B cell (primary cell): ENCODE results near the gene ADCY2. TPM values are rescaled to one million over a fixed set of nuclear protein-coding genes. Genes with fewer than 3 reads are reported as not detected.

Experiments
- ATAC-seq: fragments of 200-7000 bp; cut with Tn5 transposase; one replicate; pipeline ENCODE4 v1.10.0; 2021; ENCODE audit warnings: low read depth, mild to moderate bottlenecking, moderate number of reproducible peaks, moderate library complexity
- CTCF ChIA-PET: fragments of 350-600 bp; sonication (Branson Sonifier 250); formaldehyde crosslinking; loops from one replicate; lab custom pipeline; 2021; ENCODE audit warnings: antibody characterized with exemption, inconsistent platforms; lab: Charles Lee
- POLR2A ChIA-PET: fragments of 350-600 bp; sonication (Branson Sonifier 250); formaldehyde crosslinking; loops from one replicate; lab custom pipeline; 2021; ENCODE audit warnings: antibody characterized with exemption; lab: Charles Lee
- DNase-seq: peaks from one replicate; pipeline ENCODE4 v3.0.0; 2013
- H2AFZ ChIP-seq: 2 replicates; pipeline ENCODE4 v1.6.1; 2012; ENCODE audit warnings: mild to moderate bottlenecking, low read depth, low read length; ENCODE audit not compliant: insufficient read depth, poor library complexity, severe bottlenecking
- H3K27ac ChIP-seq, 2 donors: 1 replicate in 1 of 2; 2 replicates in 1 of 2; pipeline ENCODE4 v1.5.1; 2012 to 2013; ENCODE audit warnings: low read length in 2 of 2, mild to moderate bottlenecking in 2 of 2, moderate library complexity in 1 of 2
- H3K27me3 ChIP-seq, 4 experiments: fragments of 200-600 bp in 1 of 4; sonication (generic) in 1 of 4; replicated peaks in 1 of 4; 1 replicate in 2 of 4; 2 replicates in 2 of 4; pipeline versions ENCODE4 v1.6.1 to v1.7.0; 2013 to 2016; ENCODE audit warnings: low read length in 3 of 4, mild to moderate bottlenecking in 2 of 4, mixed read lengths in 1 of 4, moderate library complexity in 1 of 4; ENCODE audit not compliant: insufficient read depth in 4 of 4, control insufficient read depth in 3 of 4; ENCODE audit errors: control extremely low read depth in 1 of 4
- H3K36me3 ChIP-seq, 2 experiments: replicated peaks in 1 of 2; 1 replicate in 1 of 2; 2 replicates in 1 of 2; pipeline versions ENCODE4 v1.6.1 to v1.7.1; 2013; ENCODE audit warnings: low read length in 1 of 2; ENCODE audit not compliant: insufficient read depth in 2 of 2, control insufficient read depth in 1 of 2; ENCODE audit errors: control extremely low read depth in 1 of 2, extremely low read depth in 1 of 2
- H3K4me1 ChIP-seq, 2 donors: fragments of 200-600 bp in 1 of 2; sonication (generic) in 1 of 2; 1 replicate in 1 of 2; 2 replicates in 1 of 2; pipeline versions ENCODE4 v1.5.1 to v1.6.1; 2013 to 2017; ENCODE audit warnings: low read length in 2 of 2; ENCODE audit not compliant: control insufficient read depth in 2 of 2, insufficient read depth in 2 of 2
- H3K4me2 ChIP-seq: replicated peaks from 2 replicates; pipeline ENCODE3; 2012; ENCODE audit warnings: mild to moderate bottlenecking, low read depth, low read length; ENCODE audit not compliant: poor library complexity, severe bottlenecking
- H3K4me3 ChIP-seq, 5 experiments: fragments of 200-600 bp in 1 of 5; sonication (generic) in 1 of 5; 1 replicate in 3 of 5; 2 replicates in 2 of 5; pipeline versions ENCODE4 v1.5.1 to v1.7.0; 2011 to 2016; ENCODE audit warnings: low read length in 4 of 5, mild to moderate bottlenecking in 4 of 5, low read depth in 2 of 5, control low read depth in 1 of 5, moderate library complexity in 1 of 5; ENCODE audit not compliant: insufficient read depth in 1 of 5; ENCODE audit errors: control extremely low read depth in 1 of 5, extremely low read depth in 1 of 5
- H3K79me2 ChIP-seq: fragments of 200-600 bp; sonication (generic); one replicate; pipeline ENCODE4 v1.6.0; 2016; ENCODE audit warnings: low read length; ENCODE audit not compliant: control insufficient read depth, insufficient read depth
- H3K9ac ChIP-seq: fragments of 200-600 bp; sonication (generic); 2 replicates; pipeline ENCODE4 v1.6.1; 2017; ENCODE audit warnings: mild to moderate bottlenecking, low read length, moderate library complexity
- H3K9me3 ChIP-seq, 3 donors: one replicate each; pipeline versions ENCODE4 v1.6.1 to v1.7.1; 2013; ENCODE audit warnings: low read length in 2 of 3; ENCODE audit not compliant: control insufficient read depth in 2 of 3, insufficient read depth in 1 of 3; ENCODE audit errors: control extremely low read depth in 1 of 3
- H4K20me1 ChIP-seq: 2 replicates; pipeline ENCODE4 v1.6.0; 2012; ENCODE audit warnings: mild to moderate bottlenecking, low read length; ENCODE audit not compliant: insufficient read depth, control insufficient read depth, poor library complexity, severe bottlenecking
- H3K27ac Mint-ChIP-seq: one replicate; pipeline ENCODE4 v1.8.0; 2021; ENCODE audit warnings: mixed read lengths
- H3K27me3 Mint-ChIP-seq: one replicate; pipeline ENCODE4 v1.8.0; 2021; ENCODE audit warnings: mixed read lengths
- H3K4me1 Mint-ChIP-seq: one replicate; pipeline ENCODE4 v1.8.0; 2021; ENCODE audit warnings: mixed read lengths
- H3K4me3 Mint-ChIP-seq: one replicate; pipeline ENCODE4 v1.8.0; 2021; ENCODE audit warnings: mixed read lengths
- H3K9me3 Mint-ChIP-seq: one replicate; pipeline ENCODE4 v1.8.0; 2022; ENCODE audit warnings: mixed read lengths; ENCODE audit not compliant: insufficient read depth
- EZH2 ChIP-seq: IDR thresholded peaks from 2 replicates; pipeline ENCODE4 v1.6.1; 2012; ENCODE audit warnings: borderline replicate concordance, low read depth, mild to moderate bottlenecking, moderate library complexity, low read length; ENCODE audit not compliant: insufficient read depth, poor library complexity, severe bottlenecking
- WGBS: methylation state at CpG from one replicate; pipeline ENCODE4 v1.1.5; 2013; ENCODE audit warnings: missing lambda C conversion rate; ENCODE audit not compliant: insufficient coverage; 5-methylcytosine and 5-hydroxymethylcytosine counted together
- intact Hi-C: fragments of 100-400 bp; cut with micrococcal nuclease; formaldehyde crosslinking; loops from one replicate; pipeline ENCODE4 v1.10.0; 2022
- polyA plus RNA-seq: library from polyadenylated mRNA; depleted of rRNA; stranded (reverse); fragments of >200 nt; gene quantifications from 2 replicates; pipeline ENCODE4 v1.2.3, GENCODE V29; 2012
- total RNA-seq, 2 donors: library from RNA; stranded (reverse); fragments of 120-200 nt in 1 of 2; gene quantifications; 1 replicate in 1 of 2; 2 replicates in 1 of 2; pipeline versions ENCODE4 v1.2.3 to v1.2.4, GENCODE V29; 2013 to 2022
- TF ChIP-seq, protein P1 (sequence below): fragments of 200-600 bp; IDR thresholded peaks from one replicate; pipeline ENCODE4 v1.8.0; 2022; ENCODE audit warnings: antibody characterized with exemption, mild to moderate bottlenecking

Gene ADCY2
- total and polyA plus RNA-seq, 2 donors (not counting 1 experiment from before 2014, with no cell fraction given) = not detected

DNA sequence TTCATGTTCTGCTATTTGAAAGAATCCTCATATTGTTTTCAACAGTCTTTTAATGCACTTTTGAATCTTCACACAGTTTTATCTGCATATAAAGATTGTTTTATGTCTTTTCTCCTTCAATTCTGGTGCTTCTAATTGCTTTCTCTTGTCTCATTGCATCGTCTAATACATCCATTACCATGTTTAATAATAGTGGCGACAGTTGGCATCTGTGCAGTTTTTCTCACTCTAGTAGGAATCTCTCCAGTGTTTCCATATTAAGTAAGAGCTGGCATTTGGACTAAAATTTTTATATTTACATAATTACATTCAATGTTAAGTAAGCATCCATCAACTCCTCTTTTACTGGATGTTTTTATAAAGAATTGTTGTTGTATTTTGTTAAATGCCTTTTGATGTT, 49.9 kb downstream of the ADCY2 start:
- ATAC-seq (no peak), DNase-seq (no peak)
- Histone ChIP-seq H3K4me1 (no peaks in the 10 kb centered on the region), H3K9me3 (peaks cover 0 to 6% (median 0%) of the 10 kb centered on the region in 3 donors), H3K27ac (no peak overlapping the region), H3K36me3 (no peaks in the 10 kb centered on the region), H3K4me3 (no peak overlapping the region), H3K9ac (no peak overlapping the region), H4K20me1 (no peaks in the 10 kb centered on the region), H3K27me3 (no peaks in the 10 kb centered on the region), H3K79me2 (no peaks in the 10 kb centered on the region), H3K4me2 (no peak overlapping the region), H2AFZ (no peak overlapping the region)
- TF ChIP-seq, protein P1, sequence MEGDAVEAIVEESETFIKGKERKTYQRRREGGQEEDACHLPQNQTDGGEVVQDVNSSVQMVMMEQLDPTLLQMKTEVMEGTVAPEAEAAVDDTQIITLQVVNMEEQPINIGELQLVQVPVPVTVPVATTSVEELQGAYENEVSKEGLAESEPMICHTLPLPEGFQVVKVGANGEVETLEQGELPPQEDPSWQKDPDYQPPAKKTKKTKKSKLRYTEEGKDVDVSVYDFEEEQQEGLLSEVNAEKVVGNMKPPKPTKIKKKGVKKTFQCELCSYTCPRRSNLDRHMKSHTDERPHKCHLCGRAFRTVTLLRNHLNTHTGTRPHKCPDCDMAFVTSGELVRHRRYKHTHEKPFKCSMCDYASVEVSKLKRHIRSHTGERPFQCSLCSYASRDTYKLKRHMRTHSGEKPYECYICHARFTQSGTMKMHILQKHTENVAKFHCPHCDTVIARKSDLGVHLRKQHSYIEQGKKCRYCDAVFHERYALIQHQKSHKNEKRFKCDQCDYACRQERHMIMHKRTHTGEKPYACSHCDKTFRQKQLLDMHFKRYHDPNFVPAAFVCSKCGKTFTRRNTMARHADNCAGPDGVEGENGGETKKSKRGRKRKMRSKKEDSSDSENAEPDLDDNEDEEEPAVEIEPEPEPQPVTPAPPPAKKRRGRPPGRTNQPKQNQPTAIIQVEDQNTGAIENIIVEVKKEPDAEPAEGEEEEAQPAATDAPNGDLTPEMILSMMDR = no peak
- TF ChIP-seq EZH2 = no peak
- Mint-ChIP-seq H3K27me3 (no peaks in the 10 kb centered on the region), H3K27ac (no peak overlapping the region), H3K4me1 (no peaks in the 10 kb centered on the region), H3K4me3 (no peak overlapping the region), H3K9me3 (no peaks in the 10 kb centered on the region)
- POLR2A ChIA-PET = no interaction called here
- WGBS = no CpG with 5 or more reads among the region's 2 CpGs
- CTCF ChIA-PET = no interaction called here
- intact Hi-C loops = no loop called here

DNA sequence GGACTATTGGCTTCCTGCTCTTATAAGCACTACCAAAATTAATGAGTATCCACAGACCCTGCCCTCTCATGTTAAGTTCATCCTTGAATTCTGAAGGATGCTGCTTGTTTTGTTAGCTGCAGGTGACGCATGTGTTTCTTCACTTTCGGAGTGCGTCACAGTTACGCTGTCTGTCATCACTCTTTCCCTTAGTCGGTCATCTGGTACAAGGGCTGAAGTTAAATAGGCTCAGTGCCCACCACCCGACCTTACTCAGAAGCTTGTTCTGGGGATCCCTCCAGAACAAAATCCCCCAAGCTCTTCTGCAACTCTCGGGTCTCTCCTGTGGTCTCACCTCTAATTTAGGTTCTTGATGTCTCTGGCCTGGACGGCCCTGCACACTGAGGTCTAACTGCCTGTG, 51.0 kb downstream of the ADCY2 start:
- Histone ChIP-seq H2AFZ (no peak overlapping the region), H3K36me3 (no peaks in the 10 kb centered on the region), H4K20me1 (no peaks in the 10 kb centered on the region), H3K4me2 (no peak overlapping the region), H3K4me1 (no peaks in the 10 kb centered on the region), H3K79me2 (no peaks in the 10 kb centered on the region), H3K9me3 (peaks cover 0 to 6% (median 0%) of the 10 kb centered on the region in 3 donors), H3K27me3 (no peaks in the 10 kb centered on the region), H3K9ac (no peak overlapping the region), H3K4me3 (no peak overlapping the region), H3K27ac (no peak overlapping the region)
- CTCF ChIA-PET = no interaction called here
- no peak for TF ChIP-seq EZH2
- TF ChIP-seq, protein P1 = no peak
- Mint-ChIP-seq H3K4me3 (no peak overlapping the region), H3K4me1 (no peaks in the 10 kb centered on the region), H3K27me3 (no peaks in the 10 kb centered on the region), H3K27ac (no peak overlapping the region), H3K9me3 (no peaks in the 10 kb centered on the region)
- no peak for ATAC-seq
- intact Hi-C loops = no loop called here
- 96% methylated on average over 8 of the region's 8 CpGs for WGBS
- POLR2A ChIA-PET = no interaction called here
- no peak for DNase-seq
